DOHH2 (cell line): Measurements from ENCODE around the gene MYBPHL.
"Not testable (repeated sequence)": the region's sequence is repeated elsewhere in the genome, so short reads cannot be mapped to it uniquely, and the experiment has no call there.

Source experiments
- CTCF ChIP-seq: fragments of 200-600 bp; sonication (generic); IDR thresholded peaks from one replicate; pipeline ENCODE4 v1.5.1; 2014; ENCODE audit warnings: antibody characterized with exemption, mild to moderate bottlenecking, low read depth, low read length; ENCODE audit not compliant: poor library complexity, severe bottlenecking
- EZH2phosphoT487 ChIP-seq: fragments of 200-600 bp; sonication (generic); IDR thresholded peaks from 2 replicates; pipeline ENCODE4 v1.6.1; 2017; ENCODE audit warnings: borderline replicate concordance, mild to moderate bottlenecking, antibody characterized with exemption, low read length, moderate library complexity, mixed read lengths

- not testable (repeated sequence) for TF ChIP-seq CTCF, EZH2phosphoT487
Observed at GRCh38 chr1:109286762-109287161, 20.0 kb downstream of the MYBPHL start.
